Ishikawa (cell line): ENCODE results near the gene WWOX.

Experiments used
- MAX ChIP-seq: IDR thresholded peaks from 2 replicates; pipeline ENCODE4 v1.6.1; 2012
- USF1 ChIP-seq: IDR thresholded peaks from 2 replicates; pipeline ENCODE4 v1.6.1; 2012

GRCh38 chr16:78589331-78589730, 489.9 kb downstream of the WWOX start:
- TF ChIP-seq MAX (no peak), USF1 (no peak)
